Non-pigmented ciliary epithelial cell (primary cell): Measurements from ENCODE around the gene ABCC8.
"Not testable (repeated sequence)": the region's sequence is repeated elsewhere in the genome, so short reads cannot be mapped to it uniquely, and the experiment has no call there.

ENCODE experiments used
- DNase-seq: peaks from one replicate; pipeline ENCODE4 v3.0.0-alpha.2; 2010; ENCODE audit warnings: low read depth

The ABCC8 gene

DNA sequence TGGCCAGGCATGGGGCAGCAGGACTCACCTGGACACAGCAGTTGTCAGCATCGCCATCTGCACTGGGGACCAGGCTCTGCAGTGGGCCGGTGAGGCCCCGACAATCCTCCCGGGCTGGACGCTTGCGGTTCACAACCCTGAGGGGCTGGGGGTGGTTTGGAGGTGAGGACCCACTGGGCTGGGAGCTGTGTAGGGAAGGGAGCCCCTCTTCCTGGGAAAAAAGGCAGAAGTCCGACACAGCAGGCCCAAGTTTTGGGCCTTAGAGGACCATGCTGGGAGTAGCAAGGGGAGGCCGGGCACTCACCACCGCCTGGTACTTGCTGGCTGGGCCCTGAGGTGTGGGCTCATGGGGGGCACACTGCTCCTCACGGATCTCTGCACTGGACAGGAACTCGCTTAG lies 48.4 kb downstream of the ABCC8 start:
- no peak for DNase-seq

DNA sequence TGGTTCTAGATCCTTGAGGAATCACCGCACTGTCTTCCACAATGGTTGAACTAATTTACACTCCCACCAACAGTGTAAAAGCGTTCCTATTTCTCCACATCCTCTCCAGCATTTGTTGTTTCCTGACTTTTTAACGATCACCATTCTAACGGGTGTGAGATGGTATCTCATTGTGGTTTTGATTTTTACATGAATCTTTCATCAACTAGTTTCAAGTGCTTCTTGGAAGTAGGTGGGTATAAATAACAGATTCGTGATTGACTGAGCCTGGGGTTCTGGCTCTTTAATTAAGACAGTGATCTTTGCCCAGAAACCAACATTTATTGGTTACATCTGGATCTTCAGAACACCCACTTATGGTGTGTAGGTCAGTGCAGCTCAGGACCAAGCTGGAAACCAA lies 50.4 kb downstream of the ABCC8 start:
- not testable (repeated sequence) for DNase-seq

DNA sequence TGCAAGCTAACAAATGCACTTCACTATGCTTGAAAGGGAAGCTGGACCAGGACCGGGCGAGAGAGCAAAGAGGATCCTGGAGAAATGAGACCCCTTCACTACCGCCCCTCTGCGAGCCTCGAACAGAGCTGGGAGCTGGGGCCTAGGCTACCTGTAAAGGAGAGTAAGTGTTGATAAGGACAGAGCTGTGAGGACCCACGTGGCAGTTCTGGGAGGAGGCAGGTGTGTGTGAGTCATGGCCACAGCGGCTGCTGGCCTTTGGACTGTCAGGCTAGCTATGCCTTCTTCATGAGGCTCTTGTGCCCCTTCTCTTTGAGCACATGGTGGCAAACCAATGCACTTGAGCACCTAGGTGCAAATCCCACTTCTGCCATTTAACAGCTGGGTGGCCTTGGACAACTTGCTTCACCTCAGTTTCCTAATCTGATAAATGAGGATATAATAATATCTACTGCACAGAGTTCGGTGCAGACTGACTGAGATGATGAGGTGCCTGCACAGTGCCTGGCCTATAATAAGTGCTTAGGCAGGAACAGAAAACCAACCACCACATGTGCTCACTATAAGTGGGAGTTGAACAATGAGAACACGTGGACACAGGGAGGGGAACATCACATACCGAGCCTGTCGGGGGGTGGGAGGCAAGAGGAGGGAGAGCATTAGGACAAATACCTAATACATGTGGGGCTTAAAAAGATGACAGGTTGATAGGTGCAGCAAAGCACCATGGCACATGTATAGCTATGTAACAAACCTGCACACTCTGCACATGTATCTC lies 52.9 kb downstream of the ABCC8 start:
- no peak for DNase-seq

DNA sequence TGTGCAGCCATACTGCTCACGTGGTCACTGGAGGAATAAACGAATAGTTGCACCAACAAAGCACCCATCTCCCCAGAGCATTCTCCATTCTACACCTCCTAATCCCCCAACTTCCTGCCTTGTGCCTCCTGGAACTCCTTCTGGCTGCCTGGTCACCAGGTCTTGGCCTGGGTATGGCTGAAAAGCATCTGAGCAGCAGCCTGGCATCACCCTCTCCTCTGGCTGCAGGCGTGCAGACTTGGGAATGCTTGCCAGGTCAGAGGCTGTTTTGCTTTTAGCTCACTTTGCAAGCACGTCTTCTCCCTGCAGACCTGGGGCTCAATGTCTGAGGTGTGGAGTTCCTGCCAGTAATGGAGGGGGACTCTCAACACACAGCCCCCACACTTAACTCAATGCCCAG lies 54.9 kb downstream of the ABCC8 start:
- no peak for DNase-seq

DNA sequence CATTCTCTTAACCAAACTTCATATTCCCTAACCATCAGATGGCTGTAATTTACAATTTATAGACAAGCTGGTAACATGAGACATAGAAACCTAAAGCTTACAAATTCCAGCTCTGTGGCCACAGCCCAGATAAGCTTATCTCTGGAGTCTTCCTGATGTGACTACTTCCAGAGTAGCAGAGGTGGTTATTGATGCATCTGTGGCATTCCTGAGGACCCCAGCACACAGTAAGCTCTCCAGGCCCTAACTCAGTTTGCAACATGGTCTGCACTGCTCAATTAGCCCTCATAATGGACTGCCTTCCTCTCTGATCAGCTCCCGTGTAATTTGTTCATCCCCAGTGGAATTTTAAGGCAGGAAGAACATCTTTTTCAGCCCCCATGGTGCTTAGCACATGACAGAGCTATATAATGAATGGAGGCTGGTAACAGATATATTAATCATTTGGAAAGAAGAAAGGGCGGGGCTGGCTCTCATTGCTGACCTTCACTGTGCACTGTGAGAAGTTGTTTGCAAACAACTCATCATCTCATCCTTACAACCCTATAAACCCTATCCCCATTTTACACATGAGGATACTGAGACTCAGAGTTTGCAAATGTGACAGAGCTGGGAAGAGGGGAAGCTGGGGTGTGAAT lies 58.1 kb downstream of the ABCC8 start:
- DNase-seq, result no peak

DNA sequence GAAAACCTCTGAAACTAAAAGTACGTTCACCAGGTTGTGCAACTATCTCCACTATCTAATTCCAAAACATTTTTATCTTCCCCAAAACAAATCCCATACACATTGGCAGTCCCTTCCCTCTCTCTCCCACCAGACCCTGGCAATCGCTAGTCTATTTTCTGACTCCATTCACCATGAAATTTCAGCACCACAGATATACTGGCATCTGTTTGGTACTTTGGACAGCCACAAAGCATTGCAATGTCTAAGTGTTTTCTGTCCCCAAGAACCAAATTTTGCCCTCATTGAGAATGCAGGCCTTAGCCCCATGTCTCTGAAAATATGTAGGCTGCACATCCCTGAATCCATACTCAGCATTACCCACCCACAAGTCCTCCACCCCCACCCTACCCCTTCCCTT lies 60.2 kb downstream of the ABCC8 start:
- DNase-seq, result no peak

DNA sequence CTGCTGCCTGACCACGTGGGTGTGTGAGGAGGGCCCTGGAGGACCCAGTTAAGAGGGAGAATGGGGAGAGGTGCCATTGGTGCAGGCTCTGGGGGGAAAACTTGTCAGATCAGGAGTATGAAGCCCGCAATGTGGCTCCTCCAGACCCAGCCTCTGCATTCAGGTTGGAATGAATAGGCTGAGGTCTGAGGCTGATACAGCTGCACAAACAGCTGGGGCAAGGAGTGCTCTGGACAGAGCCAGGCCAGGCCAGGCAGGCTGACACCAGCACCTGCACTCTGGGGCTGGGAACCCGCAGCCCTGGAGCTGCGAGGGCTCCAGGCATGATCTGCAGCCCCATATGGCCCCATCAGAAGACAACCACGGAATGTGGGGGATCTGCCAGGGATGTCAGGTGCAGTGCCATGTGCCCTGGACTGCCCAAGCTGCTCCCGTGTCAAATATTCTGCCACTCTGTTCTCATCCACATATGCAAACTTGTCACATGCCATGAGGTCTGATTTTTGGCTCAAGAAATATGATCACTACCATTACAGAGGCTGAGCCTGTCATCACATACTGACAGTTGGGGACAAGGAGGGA lies 61.0 kb downstream of the ABCC8 start:
- DNase-seq, result no peak

DNA sequence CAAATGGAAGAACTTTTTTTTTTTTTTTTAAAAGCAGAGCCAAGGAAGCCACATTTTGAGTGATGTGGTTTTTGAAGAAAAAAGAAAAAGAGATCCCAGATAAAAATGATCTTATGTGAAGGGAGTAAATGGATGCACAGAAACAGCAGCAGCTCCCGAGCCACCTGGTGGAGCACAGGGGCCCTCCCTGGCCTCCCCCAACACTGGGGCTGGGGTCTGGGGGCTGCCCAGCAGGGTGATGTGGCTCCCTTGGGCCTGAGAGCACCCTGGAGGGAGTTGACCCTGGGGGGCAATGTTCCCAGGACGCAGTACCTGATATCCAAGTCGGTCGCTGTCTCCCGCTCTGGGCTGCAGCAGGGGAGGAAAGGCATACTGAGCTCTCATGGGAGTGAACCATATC lies 61.7 kb downstream of the ABCC8 start:
- no peak for DNase-seq

DNA sequence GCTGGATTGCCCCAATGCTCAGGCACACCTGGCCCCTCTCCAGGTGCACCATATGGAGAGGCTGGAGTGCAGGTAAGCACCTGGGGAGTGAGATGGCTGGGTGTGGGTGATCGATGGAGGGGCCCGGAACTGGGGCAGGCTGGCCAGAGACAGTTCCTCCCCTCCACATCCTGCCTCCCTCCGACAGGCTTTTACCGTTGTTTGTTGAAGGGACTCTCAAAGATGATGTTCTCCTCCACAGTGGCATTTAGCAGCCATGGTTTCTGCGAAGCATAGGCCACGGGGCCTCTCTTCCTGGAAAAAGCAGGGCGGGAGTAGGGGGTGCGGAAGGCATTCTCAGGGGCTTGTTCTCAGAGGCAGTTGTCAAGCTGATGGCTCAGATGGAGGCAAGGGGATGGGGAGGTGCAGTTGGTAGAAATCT lies 62.3 kb downstream of the ABCC8 start:
- no peak for DNase-seq

DNA sequence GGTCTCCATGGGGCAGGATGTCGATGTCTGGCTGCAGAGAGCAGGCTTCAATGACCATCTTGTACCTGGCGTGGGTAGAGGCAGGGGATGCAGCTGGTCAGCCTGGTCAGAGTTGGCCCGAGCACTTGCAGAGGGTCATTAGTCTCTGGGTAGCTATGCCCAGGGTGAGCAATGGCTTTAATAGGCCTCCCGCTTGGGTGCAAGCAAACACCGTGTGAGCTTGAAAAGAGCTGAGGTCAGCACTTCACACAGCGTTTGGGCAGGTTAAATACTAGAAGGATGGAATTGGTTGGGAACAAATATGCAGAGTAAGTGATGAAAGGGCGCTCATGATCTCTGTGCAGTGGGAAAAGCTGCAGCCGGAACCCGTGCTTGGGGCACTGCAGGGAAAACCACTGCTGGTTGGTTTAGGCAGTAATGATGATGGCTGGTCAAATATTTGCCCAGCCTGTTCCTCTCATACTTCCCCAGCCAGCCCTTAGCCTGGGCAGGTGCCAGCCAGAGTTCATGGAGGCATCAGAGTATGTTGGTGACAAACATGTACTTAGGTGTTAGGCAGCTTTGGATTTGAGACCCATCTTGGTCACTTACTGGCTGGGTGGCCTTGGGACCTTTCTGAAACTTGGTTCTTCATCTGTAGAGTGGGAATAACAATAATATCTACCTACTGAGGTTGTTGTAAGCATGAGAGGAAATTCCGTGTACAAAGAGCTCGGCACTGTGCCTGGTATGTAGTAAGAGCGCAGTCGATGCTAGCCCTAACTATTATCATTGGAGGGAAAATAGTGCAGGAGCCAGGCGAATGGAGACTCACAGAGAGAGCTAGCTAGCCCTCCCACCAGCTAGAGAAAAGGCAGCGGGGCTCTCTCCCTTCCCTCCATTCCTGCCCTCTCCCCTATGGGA lies 63.0 kb downstream of the ABCC8 start:
- DNase-seq, result no peak

DNA sequence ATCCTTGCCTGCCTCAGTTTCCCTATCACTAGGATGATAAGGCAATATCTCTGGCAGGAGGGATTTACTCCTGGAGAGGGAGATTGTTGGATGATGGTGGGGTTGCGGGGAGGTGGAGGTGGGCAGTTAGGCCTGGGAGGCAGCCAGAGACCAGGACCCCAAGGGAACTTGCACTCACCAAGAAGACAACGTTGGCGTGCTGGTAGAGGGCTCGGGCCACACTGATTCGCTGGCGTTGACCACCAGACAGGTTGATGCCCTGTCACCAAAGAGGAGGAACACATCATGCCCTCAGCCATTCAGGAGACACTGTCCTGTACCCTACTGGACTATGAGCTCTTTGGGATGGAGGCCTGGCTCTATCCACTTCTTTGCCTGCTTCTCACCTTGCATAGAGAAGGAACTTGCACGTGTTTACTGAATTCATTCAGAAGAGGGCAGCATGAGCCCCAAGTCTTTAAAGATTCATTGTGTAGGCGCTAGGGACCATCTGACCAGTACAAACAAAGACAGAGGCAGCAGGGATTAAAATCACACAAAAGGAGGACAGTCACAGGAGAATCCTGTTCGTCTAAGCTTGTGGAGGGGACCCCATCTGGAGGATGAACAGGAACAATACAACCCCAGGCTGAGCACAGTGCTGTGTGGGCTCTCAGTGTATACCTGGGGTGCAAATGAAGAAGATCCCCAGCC lies 64.0 kb downstream of the ABCC8 start:
- no peak for DNase-seq

DNA sequence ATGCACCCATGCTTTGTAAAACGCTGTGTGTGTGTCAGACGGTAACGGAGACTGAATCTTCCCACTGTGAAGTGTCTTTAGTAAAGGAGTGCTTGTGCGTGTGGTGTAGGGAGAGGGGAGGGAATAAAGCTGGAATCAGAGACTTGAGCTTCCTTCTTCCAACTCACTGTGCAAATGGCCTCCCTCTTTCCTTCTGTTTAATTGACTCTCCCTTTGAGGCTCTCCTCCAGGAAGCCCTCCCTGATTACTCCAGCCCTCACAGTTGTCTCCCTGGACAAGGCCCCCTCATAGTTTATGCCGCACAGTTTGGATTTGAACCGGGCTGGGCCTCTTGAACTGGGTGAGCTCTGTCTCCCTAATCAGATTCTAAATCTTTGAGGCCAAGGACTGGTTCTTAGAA lies 65.2 kb downstream of the ABCC8 start:
- no peak for DNase-seq

DNA sequence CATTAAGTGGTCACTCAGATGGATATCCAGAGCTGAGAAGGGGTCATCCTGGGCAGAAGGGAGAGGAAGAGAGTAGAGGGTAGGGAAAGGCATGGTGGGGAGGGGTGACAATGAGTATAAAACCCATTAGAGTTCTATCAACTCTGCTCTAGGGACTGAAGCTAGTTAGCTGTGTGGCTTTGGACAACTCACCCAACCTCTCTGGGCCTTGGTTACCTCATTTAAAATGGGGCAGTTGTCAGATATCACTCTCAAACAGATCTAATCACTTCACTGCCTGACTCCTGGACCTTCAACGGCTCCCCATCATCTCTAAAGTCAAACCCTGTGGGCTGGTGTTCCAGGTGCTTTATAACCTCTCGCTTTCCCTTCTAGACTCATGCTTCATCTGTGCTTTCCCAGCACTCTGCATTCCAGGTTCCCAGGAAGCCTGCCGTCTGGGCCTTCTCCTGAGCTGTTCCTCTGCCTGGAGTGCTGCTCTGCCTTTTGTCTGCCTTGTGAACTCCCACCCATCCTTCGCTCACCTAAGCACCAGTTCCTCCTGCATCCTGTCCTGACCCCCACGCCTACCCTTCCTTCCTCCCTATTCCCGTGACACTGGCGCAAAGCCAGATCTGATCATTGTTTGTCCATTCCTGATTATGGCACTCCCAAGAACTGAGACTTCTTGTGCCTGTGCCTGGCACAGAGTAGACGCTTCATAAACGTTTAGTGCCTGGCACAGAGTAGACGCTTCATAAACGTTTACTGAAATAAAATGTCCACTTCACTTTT lies 65.9 kb downstream of the ABCC8 start:
- DNase-seq, result no peak

DNA sequence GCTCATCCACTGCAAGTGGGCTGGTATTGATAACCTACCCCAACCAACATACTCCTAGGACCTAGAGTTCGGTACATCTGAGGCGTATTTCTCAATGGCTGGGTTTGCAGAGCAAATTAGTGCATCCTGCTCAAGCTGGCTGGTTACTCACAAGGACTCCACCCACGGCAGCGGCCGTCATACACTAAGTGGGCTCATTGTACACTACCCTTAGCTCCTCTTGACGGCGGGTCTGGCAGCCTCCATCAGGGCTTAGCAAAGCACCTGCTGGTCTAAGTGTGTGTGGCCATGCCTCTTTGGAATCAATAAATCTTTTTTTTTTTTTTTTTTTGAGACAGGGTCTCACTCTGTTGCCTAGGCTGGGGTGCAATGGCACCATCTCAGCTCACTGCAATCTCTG lies 68.0 kb downstream of the ABCC8 start:
- no peak for DNase-seq

DNA sequence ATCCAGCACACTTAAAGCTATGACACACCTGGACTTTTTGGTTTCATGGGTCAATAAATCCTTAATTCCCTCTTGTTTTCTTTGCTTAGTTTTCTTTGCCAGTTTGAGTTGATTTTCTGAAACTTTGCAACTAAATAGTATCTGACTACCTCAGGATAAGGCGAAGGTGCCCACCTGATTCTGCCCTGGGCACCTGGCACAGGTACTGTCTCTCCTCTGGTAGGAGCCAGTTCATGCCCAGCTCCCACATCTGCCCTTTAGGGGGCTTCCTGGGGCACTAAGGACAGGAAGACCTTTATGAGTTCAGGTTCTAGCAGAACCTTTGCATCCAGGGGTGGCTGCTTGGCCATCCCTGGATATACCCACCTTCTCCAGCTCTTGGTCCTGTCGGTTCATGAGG lies 68.6 kb downstream of the ABCC8 start:
- no peak for DNase-seq

DNA sequence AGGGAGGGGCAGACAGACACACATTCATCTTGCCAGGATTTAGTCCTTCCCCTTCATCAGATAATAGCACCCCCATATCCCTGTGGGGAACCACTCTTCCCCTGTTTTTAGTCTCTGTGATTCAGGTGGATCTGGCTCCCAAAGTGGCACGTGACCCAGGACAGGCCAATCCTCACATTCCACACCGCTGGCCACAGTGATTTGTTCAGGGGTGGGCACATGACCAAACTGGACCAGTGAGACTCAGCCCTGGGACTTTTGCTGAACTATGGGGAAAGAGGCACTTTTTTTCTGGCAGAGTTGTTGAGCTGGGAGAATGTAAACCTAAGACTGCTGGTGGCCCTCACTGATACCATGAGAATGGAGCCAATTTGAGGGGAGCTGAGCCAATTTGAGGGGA lies 69.1 kb downstream of the ABCC8 start:
- no peak for DNase-seq

DNA sequence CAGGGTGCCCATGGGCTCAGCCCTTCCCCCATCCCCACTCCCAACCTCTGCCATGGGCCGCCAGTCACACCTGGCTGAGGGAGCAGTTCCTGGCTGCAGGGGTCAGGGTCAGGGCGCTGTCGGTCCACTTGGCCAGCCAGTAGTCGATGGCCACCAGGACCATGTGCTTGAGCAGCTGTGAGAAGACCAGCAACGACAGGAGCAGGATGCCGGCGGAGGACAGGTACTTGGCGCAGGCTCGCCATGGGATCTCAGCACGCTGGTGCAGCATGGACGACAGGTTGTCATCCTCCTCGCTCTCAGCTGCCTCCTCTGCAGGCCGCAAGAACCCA lies 69.9 kb downstream of the ABCC8 start:
- DNase-seq, result no peak

DNA sequence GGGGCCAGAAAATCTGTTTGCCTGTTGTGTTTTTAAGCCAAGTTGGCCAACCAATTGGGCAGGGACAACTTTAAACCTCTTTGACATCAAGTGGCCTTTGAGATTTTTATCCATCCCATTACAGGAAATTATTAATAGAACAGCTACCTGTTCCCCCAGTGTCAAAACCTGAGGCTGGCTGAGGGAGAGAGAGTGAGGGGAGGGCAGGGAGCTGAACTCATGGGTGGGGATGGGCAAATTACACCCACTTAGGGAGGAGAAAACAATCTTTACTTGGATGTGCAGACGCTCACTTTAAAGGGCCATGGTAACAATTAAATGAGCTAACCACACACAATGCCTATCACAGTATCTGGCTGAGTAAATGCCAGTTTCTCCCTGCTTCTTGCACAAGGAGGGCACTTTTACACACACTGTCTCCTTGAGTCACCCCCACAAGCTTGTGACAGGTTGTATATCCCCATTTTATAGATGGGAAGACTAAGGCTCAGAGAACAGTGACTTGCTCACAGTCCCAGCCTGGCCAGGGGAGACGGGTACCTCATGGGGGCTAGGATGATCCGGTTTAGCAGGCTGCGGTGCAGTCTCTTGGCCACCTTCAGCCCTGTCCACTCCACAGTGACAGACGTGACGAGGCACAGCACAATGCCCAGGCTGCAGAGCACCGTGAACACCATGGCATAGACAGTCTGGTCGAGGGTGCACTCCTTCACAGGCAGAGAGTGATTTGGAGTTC lies 70.4 kb downstream of the ABCC8 start:
- no peak for DNase-seq

DNA sequence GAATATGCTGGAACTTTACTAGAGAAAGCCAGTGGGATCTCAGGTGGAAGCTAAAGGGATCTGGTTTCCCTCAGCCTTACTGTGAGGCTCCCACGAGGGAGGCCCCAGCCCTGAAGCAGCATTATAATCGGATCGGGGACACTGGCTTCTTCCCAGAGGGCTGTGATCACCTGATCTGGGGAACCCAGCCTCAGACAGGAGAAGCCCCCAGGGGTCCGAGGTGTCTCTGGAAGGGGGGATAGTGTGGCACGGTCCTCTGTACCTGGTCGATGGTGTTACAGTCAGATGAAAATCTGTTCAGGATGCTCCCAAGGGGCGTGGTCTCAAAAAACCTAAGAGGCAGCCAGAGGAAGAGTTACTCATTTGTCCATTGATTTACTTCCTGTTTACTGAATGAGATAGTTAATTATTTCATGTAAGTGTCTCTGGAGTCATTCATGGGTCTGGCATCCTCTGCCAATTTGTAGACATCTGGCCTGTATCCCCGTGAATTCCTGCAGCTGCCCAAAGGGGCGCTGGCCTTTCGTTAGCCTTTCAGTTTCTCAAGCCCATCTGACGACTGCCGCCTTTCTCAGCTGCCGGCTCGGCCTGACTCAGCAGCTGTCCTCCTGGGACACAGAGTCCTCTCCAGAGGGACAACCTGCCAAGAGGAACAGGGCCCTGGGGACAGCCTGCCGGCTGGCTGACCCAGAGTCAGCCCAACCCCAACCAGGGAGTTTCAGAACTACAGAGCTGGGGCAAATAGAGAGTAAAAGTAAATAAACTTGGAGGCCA lies 71.2 kb downstream of the ABCC8 start:
- no peak for DNase-seq
